Measurements from ENCODE around the gene CASP7. TPM values are rescaled to one million over a fixed set of nuclear protein-coding genes. Genes with fewer than 3 reads are reported as not detected.
A peak's percentile ranks its signal among the peaks of the same experiment; 100 is the strongest.

Gene CASP7
- total RNA-seq, 1 experiment from 2014 or later: 4.7 TPM

GRCh38 chr10:113704637-113705343, 25.1 kb downstream of the CASP7 start:
- no peak overlapping the region for H3K27ac Mint-ChIP-seq

GRCh38 chr10:113705344-113705652, 25.6 kb downstream of the CASP7 start:
- Mint-ChIP-seq H3K27ac (no peak overlapping the region; the same call in 1 of the 2 replicates), H3K9me3 (no peaks in the 10 kb centered on the region), H3K36me3 (no peaks in the 10 kb centered on the region), H3K4me3 (no peak overlapping the region), H3K27me3 (ENCODE audit: low read depth) (peaks cover under 1% of the 10 kb centered on the region), H3K4me1 (peaks cover 46% of the 10 kb centered on the region)
- TF ChIP-seq IRF1 (CRISPR knock-in tag; IDR thresholded peaks at IDR 0.05): no peak
- TF ChIP-seq MYBL2 (CRISPR knock-in tag; IDR thresholded peaks at IDR 0.05): no peak
- no peak for TF ChIP-seq E2F1 (CRISPR knock-in tag; IDR thresholded peaks at IDR 0.05)
- no peak for TF ChIP-seq ERG (CRISPR knock-in tag; IDR thresholded peaks at IDR 0.05)
- TF ChIP-seq KAT7 (CRISPR knock-in tag; IDR thresholded peaks at IDR 0.05; ENCODE audit: borderline replicate concordance): no peak
- no peak for TF ChIP-seq ZNF232 (CRISPR knock-in tag; IDR thresholded peaks at IDR 0.05)
- no peak for TF ChIP-seq TCF7 (CRISPR knock-in tag; IDR thresholded peaks at IDR 0.05; ENCODE audit: low read depth)
- POLR2A ChIA-PET: no interaction called here
- ATAC-seq (no peak), DNase-seq (ENCODE audit: low spot score) (no peak)
- CTCF ChIA-PET: interaction anchor here (0.6 to 1.7 kb wide), 11 partner anchors 14 to 398 kb away, joined by 3 to 9 read pairs (median 3); partner anchors contain the start of gene DCLRE1A

More at GRCh38 chr10:113704637-113705343, 25.1 kb downstream of the CASP7 start:
- CTCF ChIA-PET: interaction anchor here (0.6 to 1.7 kb wide), 5 partner anchors 15 to 396 kb away, joined by 3 to 9 read pairs (median 4); partner anchors contain the start of gene CASP7
- DNase-seq (ENCODE audit: low spot score) (no peak), ATAC-seq (peak; percentile 69)
- POLR2A ChIA-PET: no interaction called here
- no peaks in the 10 kb centered on the region for H3K9me3 Mint-ChIP-seq
- H3K27me3 Mint-ChIP-seq (ENCODE audit: low read depth): no peaks in the 10 kb centered on the region
- H3K36me3 Mint-ChIP-seq: no peaks in the 10 kb centered on the region
- no peak overlapping the region for H3K4me3 Mint-ChIP-seq
- H3K4me1 Mint-ChIP-seq: peaks cover 41% of the 10 kb centered on the region
- TF ChIP-seq SOX15 (CRISPR knock-in tag; IDR thresholded peaks at IDR 0.05) (no peak), TP53 (CRISPR knock-in tag; IDR thresholded peaks at IDR 0.05) (no peak), SMAD4 (CRISPR knock-in tag; IDR thresholded peaks at IDR 0.05) (no peak), ATF3 (CRISPR knock-in tag; conservative IDR thresholded peaks at IDR 0.05) (no peak), NR1H2 (CRISPR knock-in tag; IDR thresholded peaks at IDR 0.05) (no peak), IRF1 (CRISPR knock-in tag; IDR thresholded peaks at IDR 0.05) (no peak), ZBTB43 (CRISPR knock-in tag; IDR thresholded peaks at IDR 0.05) (no peak), NR2C2 (CRISPR knock-in tag; IDR thresholded peaks at IDR 0.05) (no peak), ZNF219 (CRISPR knock-in tag; IDR thresholded peaks at IDR 0.05; ENCODE audit: borderline replicate concordance) (no peak)

- Mint-ChIP-seq H3K27ac (no peak overlapping the region), H3K36me3 (no peaks in the 10 kb centered on the region), H3K4me1 (peaks cover 59% of the 10 kb centered on the region), H3K27me3 (ENCODE audit: low read depth) (peaks cover 10% of the 10 kb centered on the region), H3K9me3 (no peaks in the 10 kb centered on the region), H3K4me3 (no peak overlapping the region)
- no peak for ATAC-seq
- ChIA-PET POLR2A (no interaction called here), CTCF (interaction anchor here (1.6 kb wide), 1 partner anchor 74 kb away, joined by 3 read pairs; no protein-coding TSS in a partner anchor)
- no peak for DNase-seq (ENCODE audit: low spot score)
- no peak for TF ChIP-seq PREB (CRISPR knock-in tag; IDR thresholded peaks at IDR 0.05; ENCODE audit: borderline replicate concordance)
- no peak for TF ChIP-seq ZNF138 (CRISPR knock-in tag; conservative IDR thresholded peaks at IDR 0.05)
- no peak for TF ChIP-seq PRDM15 (CRISPR knock-in tag; IDR thresholded peaks at IDR 0.05)
- TF ChIP-seq MAX (CRISPR knock-in tag; IDR thresholded peaks at IDR 0.05): no peak
- no peak for TF ChIP-seq ZBTB21 (CRISPR knock-in tag; IDR thresholded peaks at IDR 0.05; ENCODE audit: borderline replicate concordance)
Observed at GRCh38 chr10:113706623-113707022, 26.9 kb downstream of the CASP7 start.
